CD4-positive, alpha-beta T cell treated with Interleukin-15 for 1 hour (primary cell): Measurements from ENCODE around the gene HBS1L.
A peak's percentile ranks its signal among the peaks of the same experiment; 100 is the strongest.
"Not testable (repeated sequence)": the region's sequence is repeated elsewhere in the genome, so short reads cannot be mapped to it uniquely, and the experiment has no call there.

Source experiments
- DNase-seq: peaks from one replicate; pipeline ENCODE4 v3.0.0-alpha.2; 2020

Gene HBS1L

DNA sequence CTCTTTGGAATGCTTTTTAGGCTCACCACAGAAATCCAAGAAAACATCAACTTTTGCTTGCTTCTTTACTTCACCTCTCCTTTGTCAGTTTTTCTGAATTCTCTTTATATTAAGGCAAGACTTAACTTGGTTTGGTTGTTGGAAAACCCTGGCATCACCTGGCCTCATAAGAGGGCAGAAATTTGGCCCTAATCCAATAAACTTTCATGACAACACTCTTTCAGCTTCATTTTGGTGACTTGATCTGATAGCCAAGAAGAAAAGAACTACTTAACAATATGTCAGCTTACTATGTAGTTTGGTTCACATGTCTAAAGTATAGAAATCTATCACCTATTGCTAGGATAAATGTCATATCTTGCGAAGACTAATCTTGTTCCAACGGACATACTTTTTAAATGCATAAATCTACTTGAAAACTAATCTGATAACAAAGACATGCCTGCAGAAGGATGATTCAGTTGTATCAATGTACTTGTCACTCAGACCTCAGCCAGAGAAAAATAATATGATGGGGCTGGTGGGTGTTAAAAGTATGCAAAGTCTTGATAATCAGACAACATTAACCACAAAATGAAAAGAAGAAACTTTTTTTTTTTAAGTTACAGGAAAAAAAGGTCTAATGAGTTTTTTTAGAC is 19.3 kb upstream of the HBS1L start:
- DNase-seq, result no peak

DNA sequence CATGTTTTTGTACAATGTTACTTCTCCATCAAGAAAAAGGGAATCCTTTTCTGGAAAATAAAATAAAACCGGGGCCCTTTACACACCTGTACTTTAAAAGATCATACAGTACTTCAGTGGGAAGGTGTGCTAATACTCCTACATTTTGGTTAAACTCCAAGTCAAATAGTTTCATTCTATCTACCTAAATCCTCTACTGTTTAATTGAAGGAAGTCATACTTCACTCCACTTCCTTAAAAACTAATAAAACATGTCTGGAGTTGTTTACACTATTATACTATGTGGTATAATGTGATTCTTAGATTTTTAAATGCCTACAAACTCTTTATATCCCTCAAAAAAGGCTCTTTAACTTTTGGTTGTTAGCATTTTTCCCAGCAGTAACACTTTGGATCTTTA is 18.6 kb upstream of the HBS1L start:
- no peak for DNase-seq

DNA sequence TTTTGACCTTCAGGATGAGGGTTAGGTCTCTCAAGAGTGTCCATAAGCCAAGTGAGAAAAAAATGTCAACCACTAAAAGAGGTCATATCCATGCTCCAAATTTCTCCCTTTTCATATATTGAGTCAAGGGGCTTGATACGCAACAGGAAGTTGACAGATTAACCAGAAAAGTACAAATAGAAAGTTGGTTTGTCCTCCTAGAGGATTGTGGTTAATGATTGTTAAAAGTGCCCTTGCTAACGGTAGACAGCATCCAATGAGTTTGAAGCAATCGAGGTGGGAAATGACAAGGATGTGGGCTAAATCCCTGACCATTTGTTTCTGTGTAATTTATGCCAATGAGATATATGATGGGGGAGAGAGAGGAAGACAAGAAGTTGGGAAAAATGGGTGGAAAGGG is 18.1 kb upstream of the HBS1L start:
- DNase-seq, result no peak

DNA sequence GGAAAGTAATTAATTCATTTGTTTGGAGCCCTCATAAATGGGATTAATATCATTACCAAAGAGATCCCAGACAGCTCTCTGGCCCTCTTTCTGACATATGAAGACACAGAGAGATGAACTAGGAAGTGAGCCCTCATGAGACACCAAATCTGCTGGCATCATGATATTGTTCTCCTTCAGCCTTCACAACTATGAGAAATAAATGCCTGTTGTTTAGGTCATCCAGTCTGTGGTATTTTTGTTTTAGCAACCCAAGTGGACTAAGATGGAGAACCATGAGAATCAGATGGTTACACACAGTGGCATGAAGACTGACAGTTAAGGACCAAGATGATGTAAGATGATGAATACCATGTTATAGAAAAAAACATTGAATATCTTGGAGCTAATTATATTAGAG is 16.9 kb upstream of the HBS1L start:
- DNase-seq, result no peak

DNA sequence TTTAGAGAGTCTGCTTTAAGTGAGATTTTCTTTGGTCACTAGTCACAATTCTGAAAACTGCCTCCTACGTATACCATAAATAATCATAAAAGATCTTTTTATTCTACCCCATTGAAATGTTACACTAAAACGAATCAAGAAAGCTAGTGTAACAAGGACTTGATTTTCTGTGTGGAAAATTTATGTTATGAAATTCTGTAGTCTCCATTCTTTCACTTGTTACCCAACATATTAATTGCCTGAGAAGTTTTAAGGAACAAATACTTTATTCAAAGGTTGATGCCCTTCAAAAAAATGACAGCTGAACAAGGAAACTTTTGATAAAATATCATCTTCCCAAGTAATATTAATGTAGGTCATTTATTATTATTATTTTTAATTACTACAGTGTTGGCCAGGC is 13.3 kb upstream of the HBS1L start:
- no peak for DNase-seq

DNA sequence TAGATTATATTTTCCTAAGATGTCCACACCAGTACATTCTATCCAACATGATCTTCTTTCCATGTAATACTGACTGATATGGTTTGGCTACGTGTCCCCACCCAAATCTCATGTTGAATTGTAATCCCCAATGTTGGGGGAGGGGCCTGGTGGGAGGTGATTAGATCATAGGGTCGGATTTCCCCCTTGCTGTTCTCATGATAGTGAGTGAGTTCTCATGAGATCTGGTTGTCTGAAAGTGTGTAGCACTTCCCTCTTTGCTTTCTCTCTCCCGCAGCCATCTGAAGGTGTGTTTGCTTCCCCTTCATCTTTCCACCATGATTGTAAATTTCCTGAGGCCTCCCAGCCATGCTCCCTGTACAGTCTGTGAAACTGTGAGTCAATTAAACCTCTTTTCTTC is 12.2 kb upstream of the HBS1L start:
- peak; percentile 20 for DNase-seq

DNA sequence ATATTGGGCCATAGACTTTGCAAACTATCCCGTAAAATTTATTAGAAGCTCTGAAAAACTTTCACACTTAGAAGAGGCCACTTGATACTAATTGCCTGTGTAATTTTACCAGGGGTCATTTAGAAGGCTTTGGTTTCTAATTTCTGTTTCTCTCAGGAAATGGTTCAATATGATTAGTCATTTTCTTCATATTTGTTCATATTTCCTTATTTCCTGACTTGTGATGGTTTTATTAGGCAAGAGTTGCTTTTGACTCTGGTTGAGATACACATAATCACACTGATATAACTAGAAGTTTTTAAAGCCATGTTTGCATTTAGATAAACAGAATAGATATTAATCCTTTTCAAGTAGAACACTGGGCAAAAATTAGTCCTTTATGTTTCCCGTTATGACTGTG is 11.8 kb upstream of the HBS1L start:
- no peak for DNase-seq

DNA sequence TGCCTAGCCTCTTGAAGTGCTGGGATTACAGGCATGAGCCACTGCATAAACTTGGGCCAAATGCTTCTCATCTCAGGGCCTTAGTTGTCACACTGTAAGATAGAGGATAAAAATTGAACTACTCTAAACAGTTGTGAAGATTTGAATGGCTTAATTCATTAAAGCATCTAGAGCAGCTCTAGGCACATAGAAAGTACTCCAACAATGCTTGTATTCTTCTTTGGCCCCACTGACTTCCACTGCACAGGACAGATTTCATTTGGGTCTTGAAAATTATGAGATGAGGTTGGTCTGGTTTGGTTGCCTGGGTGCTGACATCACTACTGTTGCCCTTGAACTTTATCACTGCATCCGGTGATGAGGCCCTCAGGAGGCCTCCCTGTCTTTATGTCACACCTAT is 10.0 kb upstream of the HBS1L start:
- DNase-seq, result no peak

DNA sequence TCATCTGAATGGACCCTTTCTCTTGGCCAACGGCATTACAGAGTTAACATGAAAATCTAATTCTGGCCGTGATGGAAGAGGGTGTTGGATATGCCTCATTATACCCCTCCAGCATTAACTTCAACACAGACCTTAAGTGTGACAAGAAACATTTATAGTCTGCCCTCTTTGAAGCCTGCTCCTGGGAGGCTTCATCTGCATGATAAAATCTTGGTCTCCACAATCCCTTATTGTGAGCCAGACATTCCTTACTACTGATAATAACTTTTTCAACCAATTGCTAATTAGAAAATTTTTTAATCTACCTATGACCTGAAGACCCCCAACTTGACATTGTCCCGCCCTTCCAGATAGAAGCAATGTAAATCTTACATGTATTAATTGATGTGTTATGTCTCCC is 9.3 kb upstream of the HBS1L start:
- no peak for DNase-seq

DNA sequence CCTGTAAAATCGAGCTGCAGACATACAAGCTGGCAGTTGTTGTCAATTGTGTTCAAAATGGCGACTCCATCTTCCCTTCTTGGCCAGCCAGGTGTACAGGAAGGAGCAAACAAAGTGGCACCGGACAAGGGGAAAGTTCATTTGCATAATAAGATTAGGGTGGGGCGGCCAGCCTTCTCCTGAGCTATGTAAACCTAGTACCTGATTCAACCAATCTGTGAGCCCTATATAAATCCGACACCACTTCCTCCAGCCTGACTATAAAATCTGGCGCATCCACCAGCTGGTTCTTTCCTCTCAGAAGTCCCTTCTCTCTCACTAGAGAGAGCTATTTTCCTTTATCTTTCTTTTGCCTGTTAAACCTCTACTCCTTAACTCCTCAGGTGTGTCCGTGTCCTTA is 8.1 kb upstream of the HBS1L start:
- no peak for DNase-seq

DNA sequence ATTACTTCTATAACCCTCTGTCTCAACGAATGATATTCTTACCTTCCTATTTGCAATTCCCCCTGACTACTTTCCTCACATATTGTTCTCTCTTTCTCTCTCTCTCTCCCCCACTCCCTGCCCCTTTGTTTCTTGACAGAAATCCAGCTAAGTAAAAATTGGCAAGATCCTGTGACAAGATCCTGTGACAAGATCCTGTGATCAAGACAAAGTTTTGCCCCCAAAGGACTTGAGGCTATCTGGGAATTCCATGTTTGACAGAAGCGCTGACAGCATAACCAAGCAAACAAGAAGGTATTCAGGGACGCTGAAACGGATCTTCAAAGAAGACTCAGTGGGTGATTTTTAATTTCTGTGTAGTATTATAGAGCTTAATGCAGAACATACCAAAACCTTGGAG is 5.5 kb upstream of the HBS1L start:
- no peak for DNase-seq

DNA sequence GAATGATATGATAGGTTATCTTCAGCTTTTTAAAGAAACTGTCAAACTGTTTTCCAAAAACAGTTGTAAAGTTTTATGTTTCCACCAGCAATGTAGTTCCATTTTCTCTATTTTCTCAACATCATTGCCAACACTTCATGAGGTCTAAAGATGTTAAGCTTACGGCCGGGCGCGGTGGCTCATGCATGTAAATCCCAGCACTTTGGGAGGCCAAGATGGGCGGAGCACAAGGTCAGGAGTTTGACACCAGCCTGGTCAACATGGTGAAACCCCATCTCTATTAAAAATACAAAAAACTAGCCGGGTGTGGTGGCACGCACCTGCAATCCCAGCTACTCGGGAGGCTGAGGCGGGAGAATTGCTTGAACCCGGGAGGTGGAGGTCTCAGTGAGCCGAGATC is 3.7 kb upstream of the HBS1L start:
- DNase-seq, result not testable (repeated sequence)

DNA sequence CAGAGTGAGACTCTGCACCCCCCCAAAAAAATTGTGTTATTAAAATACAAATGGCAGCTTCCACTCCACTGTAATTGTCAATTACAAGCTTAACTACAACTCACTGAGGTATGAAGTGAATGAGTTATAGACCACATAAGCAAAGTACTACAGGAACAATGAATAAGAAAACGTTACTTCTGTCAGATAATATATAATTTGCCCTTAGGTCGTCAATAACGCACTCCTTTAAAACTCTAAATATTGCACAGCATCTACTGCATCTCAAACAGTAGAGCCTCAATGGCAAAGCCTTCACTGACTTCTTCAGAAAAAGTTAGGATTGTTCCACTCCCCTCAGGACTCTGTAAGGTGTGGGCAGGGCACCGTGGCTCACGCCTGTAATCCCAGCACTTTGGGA is 2.0 kb upstream of the HBS1L start:
- DNase-seq, result no peak

DNA sequence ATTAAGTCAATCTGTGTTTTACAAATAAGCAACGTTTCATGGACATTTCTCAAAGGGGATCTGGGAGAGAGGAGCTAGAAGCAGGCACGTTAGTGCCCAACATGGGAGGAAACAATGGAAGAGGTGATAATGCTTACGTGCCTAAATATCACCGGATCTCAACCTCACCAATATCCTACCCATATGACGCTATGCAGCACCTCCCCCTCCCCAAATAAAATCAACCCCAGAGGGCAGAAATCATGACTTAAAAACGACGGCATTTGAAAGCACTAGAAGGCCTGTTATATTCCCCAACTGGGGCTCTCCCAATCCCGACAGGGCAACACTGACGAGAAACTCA is 425 bp downstream of the HBS1L start:
- DNase-seq, result no peak

DNA sequence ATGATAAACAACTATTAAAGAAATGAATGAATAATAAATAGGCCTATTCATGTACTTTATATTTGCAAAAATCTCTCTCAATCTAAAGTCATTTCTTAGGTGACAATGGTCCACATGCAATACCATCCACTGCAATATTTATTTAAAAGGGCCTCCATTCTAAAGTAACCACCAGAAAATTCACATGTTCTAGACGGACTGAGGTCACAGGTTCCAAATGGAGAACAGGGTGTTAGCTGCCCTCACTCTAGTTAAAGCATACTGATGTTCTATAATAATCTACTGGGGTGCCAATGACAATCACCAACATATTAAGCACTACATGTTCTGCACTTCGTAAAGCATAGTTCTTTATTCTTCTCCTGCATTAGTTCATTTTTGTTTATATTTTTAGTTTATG is 1.2 kb downstream of the HBS1L start:
- no peak for DNase-seq

DNA sequence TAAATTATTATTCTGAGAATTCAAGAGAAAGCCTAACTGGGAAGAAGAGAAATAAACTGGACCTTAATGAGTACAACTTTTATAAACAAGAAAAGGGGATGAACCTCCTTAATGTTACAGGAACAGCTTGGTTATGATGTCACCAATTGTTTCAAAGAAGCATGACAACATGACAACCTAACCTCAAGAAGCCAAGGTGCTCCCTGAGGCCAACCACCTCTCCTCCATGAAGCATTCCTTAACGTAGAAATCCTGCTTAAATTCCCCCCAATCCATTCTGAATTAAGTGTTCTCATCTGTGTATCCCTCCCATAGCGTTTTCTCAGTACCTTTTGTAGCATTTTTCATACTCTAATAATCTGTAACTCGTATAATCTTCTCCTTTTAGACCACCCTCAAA is 1.7 kb downstream of the HBS1L start:
- no peak for DNase-seq

DNA sequence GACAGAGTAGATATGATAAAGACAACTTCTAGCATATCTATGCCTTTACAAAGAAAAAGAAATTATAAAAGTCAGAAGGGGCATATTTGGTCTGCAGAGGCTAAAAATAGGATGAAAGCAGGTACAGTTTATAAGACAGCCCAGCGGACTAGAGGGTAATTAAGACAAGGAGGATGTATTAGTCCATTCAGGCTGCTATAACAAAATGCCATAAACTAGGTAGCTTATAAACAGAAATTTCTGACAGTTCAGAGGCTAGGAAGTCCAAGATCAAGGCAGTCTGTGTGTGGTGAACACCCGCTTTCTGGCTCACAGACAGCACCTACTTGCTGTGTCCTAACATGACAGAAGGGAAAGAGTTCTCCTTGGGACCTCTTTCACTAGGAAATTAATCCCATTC is 5.7 kb downstream of the HBS1L start:
- DNase-seq, result no peak

DNA sequence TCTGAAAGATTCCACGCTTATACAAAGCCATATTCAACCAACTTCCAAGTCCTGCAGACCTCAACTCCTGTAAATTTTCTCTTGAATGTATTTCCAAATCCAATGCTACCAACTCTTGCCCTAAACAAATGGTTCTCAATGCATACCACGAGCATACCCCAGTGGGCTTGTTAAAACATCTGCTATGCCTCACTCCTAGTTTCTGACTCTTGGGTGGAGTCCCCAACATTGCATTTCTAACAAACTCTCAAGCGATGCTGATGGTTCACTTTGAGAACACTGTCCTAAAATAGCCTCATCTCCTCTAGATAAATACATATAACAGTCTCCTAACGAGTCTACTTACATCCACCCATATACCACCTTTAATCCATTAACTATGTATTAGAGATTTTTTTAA is 7.3 kb downstream of the HBS1L start:
- DNase-seq, result no peak

DNA sequence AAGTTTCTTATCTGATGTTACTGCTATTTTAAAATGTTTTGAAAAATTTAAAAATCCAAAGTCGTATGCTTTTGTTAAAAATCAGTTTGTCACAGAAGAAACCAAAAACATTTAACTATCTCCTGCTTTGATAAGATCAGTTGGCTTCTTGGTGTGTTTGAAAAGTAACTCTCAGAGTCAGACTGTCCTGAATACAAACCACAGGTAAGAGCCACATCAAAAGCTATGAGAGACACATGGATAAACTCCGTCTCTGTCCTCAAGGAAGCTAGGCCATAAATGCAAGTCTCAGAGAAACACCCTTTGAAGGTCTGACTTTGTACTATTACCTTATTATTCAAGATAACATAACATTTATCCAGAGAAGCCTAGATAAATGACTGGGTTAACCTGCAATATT is 7.7 kb downstream of the HBS1L start:
- DNase-seq, result no peak

DNA sequence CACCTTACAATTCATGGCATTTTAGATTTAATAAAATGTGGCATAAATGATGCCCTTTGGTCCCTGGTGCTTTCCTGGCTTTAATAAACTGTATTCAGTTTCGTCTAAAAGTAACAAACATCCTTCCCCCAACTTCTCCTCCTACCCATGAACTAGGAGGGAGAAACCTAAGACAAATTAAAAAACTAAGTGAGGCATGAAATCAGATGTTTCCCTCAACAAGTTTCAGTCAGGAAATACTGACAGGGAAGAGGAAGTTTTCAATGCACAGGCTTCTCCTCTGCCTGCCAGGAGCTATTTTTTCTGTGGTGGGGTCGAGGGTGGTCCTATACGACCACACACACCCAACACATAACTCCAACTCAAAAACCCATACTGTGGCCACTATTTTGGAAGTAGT is 10.0 kb downstream of the HBS1L start:
- no peak for DNase-seq

DNA sequence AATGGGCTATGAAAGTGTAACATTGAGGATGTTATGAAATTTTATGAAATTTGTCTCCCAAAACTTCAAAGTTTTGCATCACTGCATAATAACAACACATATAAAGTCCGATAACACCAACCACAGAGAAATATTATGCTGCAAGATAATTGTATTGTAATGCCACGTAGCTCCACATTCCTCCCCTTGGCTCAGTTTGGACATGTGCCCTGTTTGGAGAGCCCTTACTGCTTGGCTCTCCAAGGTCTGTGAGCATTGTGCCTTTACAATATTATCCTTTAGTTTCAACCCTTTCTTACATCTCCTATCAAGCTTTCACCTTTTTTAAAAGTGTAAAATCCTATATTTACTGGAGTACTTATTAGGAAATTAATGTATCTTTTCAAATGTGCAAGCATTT is 10.8 kb downstream of the HBS1L start:
- DNase-seq, result no peak

DNA sequence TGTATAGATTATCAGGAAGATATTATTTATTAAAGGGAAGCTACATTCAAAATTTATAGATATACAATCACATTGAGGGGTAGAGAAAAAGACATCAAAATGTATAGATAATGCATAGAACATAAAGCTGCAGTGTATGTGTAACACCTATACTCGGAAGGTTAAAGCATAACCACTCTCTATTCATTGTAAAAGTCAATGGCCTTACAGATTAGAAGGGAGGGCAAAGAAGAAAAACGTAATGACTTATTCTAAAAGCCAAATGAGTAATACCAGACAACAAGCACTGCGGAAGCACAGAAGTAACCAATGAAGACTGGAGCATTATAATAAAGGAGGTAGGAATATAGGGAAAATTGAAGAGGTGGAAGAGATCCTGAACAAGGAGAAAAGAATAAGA is 11.3 kb downstream of the HBS1L start:
- no peak for DNase-seq

DNA sequence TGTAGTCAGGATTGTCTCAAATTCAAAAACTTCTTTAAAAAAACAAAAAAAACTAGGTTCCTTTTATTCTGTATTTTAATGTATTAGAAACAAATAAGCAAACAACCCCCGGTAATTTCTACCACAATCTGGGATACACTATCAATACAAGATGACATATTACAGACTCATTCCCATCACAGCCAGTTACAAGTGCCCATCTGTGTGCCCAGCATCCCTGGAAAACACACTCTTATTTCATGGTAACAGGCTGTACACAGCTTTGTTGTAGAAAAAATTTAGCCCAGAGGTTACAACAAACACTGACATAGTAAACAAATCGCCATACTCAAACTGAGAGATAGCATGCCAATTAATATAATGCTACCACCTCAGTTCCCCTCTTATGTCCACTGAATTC is 16.3 kb downstream of the HBS1L start:
- no peak for DNase-seq

DNA sequence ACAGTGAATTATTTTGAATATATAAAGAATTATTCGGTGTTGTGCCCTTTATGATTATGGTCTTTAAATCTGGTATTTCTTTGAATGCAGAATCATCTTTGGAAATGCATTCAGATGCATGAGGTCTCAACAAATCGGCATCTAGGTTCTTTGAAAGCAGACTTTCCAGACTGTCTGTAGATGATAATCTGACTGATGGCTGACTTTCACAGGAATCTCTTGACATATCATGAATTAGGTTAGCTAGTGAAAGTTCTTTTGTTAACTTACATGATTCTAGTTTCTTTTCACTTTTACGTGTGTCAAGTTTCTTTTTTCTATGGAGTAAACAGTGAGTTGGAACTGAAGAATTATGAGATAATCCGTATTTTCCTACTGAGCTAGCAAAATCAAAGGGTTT is 17.1 kb downstream of the HBS1L start:
- DNase-seq, result no peak

DNA sequence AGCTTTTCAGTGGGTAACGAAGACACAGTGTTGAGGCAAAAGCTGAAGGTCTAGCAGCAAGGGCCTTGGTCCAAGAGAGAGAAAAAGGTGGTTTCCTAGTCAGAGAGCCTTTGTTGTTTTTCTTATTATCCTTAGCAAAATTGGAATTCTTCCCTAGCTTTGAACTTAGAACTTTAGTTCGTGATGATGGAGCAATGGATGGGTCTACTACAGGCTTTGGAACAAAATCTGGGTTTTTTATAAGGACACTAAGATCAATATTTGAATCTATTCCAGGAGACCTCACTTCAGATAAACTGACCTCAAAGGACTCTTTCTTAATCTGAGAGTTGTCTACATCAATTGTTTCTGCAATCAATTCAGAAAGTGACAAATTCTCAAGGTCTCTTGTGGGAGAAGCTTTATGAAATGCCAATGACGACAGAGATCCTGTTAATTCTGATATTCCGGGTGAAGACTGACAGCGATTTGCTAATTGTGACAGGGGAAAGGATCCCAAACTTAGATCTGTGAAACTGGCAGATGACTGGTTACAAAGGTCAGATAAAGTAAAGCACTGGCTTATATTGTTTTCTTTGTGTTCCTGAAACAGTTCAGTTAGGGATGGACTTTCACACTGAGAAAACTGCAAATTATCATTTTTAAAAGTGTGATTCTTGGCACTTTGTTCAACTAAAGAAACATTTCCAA is 17.7 kb downstream of the HBS1L start:
- DNase-seq, result no peak

DNA sequence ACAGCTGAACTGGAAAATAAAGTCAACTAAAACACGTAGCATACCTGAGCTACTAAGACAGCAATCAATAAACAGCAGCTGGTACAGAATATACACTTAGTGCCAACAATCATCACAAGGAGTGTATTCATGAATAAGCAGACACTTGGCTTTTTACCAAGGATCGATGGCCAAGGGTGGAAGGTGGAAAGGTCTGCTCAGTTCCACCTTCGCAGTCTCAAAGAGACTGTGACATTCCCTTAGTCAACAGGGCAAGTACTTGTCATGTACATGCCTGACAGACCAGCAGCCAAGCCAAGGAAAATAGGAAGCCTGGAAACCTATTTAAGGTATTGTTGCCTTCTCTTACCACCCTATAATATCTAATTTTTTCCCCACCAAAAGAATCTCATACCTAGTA is 21.4 kb downstream of the HBS1L start:
- no peak for DNase-seq
